MM.1S (cell line): ENCODE data around the gene OR10H5.

Experiments used
- CTCF ChIP-seq: fragments of 300-600 bp; sonication (generic); IDR thresholded peaks from 2 replicates; pipeline ENCODE4 v1.5.1; 2016; ENCODE audit warnings: antibody characterized with exemption, low read length, mixed read lengths
- EZH2 ChIP-seq: fragments of 300-600 bp; sonication (generic); optimal IDR thresholded peaks from 2 replicates; pipeline ENCODE3; 2017; ENCODE audit warnings: low read depth, mild to moderate bottlenecking, antibody characterized with exemption, low read length, mixed read lengths
- EZH2phosphoT487 ChIP-seq: fragments of 300-600 bp; sonication (generic); IDR thresholded peaks from 2 replicates; pipeline ENCODE4 v1.6.1; 2018; ENCODE audit warnings: antibody characterized with exemption, low read length

GRCh38 chr19:15781661-15782060, 5.8 kb upstream of the OR10H5 start:
- TF ChIP-seq EZH2 (no peak), CTCF (no peak), EZH2phosphoT487 (no peak)
